Measurements from ENCODE around the gene PIAS3. TPM values are rescaled to one million over a fixed set of nuclear protein-coding genes. Genes with fewer than 3 reads are reported as not detected.

PIAS3 gene
- total and polyA plus RNA-seq, 4 donors: 1.7 to 6.3 (median 4.0) TPM

GRCh38 chr1:145886390-145886789, 27.5 kb upstream of the PIAS3 start (continued):
- TF ChIP-seq RAD21 (IDR thresholded peaks at IDR 0.05): no peak
- TF ChIP-seq MAX (IDR thresholded peaks at IDR 0.05): no peak
- TF ChIP-seq FOXA1 (IDR thresholded peaks at IDR 0.05): no peak
- TF ChIP-seq YY1 (IDR thresholded peaks at IDR 0.05): no peak
- TF ChIP-seq EGR1 (IDR thresholded peaks at IDR 0.05; ENCODE audit: low read depth in 2 of 2): no peak
- no peak for TF ChIP-seq NR2F2 (IDR thresholded peaks at IDR 0.05)
- TF ChIP-seq HNF4G (IDR thresholded peaks at IDR 0.05): no peak
- TF ChIP-seq, protein P1, sequence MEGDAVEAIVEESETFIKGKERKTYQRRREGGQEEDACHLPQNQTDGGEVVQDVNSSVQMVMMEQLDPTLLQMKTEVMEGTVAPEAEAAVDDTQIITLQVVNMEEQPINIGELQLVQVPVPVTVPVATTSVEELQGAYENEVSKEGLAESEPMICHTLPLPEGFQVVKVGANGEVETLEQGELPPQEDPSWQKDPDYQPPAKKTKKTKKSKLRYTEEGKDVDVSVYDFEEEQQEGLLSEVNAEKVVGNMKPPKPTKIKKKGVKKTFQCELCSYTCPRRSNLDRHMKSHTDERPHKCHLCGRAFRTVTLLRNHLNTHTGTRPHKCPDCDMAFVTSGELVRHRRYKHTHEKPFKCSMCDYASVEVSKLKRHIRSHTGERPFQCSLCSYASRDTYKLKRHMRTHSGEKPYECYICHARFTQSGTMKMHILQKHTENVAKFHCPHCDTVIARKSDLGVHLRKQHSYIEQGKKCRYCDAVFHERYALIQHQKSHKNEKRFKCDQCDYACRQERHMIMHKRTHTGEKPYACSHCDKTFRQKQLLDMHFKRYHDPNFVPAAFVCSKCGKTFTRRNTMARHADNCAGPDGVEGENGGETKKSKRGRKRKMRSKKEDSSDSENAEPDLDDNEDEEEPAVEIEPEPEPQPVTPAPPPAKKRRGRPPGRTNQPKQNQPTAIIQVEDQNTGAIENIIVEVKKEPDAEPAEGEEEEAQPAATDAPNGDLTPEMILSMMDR (IDR thresholded peaks at IDR 0.05; ENCODE audit: low read depth, low read length, missing input control): no peak

DNA sequence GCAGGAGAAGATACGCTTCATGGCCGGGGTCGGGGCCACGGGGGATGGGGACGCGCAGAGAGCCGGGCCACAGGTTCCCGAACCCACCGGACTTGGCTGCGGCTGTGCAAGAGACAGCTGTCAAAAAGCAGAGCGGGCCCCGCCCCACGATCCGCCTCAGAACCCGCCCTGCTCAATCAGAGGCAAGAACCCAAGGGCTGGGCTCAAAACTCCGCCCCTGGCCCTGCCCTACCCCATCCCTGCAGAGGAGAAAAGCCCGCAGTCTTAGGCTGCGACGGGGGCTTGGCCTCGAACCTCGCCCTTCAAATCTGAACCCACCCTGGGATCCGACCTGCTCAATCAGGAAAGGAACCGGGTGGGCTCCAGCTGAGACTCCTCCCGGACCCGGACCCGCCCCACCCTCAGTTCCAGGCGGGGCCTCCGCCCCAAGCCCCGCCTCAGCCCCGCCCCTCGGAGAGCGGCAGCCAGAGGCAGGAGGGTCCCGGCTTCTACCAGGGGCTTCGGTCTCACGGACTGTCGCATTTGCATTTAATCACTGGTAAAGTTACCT, 26.9 kb upstream of the PIAS3 start, which contains the start of gene ANKRD35:
TSS of gene ANKRD35 (minus strand) at position 129 of the 550 bp plus-strand sequence. CDS start at position 21, 108 bp downstream.
- 2% methylated on average over 36 of the region's 36 CpGs for WGBS

More for the DNA sequence above, 26.9 kb upstream of the PIAS3 start, which contains the start of gene ANKRD35:
- no peak within 1 kb of the TSS for H3K27ac ChIP-seq (ENCODE audit: low read depth in 1 of 2, low read length in 2 of 2)
- H3K36me3 ChIP-seq (ENCODE audit: control insufficient read depth in 4 of 4, insufficient read depth in 3 of 4, low read depth in 1 of 4, low read length in 3 of 4): no peaks in the 10 kb centered on the region
- H3K9me3 ChIP-seq (ENCODE audit: control insufficient read depth in 4 of 4, low read length in 3 of 4): no peaks in the 10 kb centered on the region
- no peak within 1 kb of the TSS for H3K9ac ChIP-seq (ENCODE audit: low read depth in 1 of 2, low read length in 2 of 2)
- peaks cover 0 to 13% (median 6%) of the 10 kb centered on the region in 4 donors for H3K4me1 ChIP-seq (ENCODE audit: control insufficient read depth in 4 of 4, insufficient read depth in 4 of 4, low read length in 3 of 4)
- DNase-seq (ENCODE audit: low spot score): peak; percentile 87
- peak within 1 kb of the TSS; percentile 63 to 81 (median 76) for H3K4me3 ChIP-seq (ENCODE audit: low read depth in 1 of 3, low read length in 3 of 3)
- no peaks in the 10 kb centered on the region for H3K27me3 ChIP-seq (ENCODE audit: control insufficient read depth in 4 of 4, insufficient read depth in 4 of 4, low read length in 3 of 4)
- TF ChIP-seq YY1 (IDR thresholded peaks at IDR 0.05): no peak
- TF ChIP-seq EGR1 (IDR thresholded peaks at IDR 0.05; ENCODE audit: low read depth in 2 of 2): no peak
- no peak for TF ChIP-seq RAD21 (IDR thresholded peaks at IDR 0.05)
- TF ChIP-seq, protein P2, sequence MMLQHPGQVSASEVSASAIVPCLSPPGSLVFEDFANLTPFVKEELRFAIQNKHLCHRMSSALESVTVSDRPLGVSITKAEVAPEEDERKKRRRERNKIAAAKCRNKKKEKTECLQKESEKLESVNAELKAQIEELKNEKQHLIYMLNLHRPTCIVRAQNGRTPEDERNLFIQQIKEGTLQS (IDR thresholded peaks at IDR 0.05): no peak
- no peak for TF ChIP-seq RXRA (IDR thresholded peaks at IDR 0.05)
- no peak for TF ChIP-seq REST (IDR thresholded peaks at IDR 0.05)
- TF ChIP-seq JUND (IDR thresholded peaks at IDR 0.05): no peak
- TF ChIP-seq TAF1 (conservative IDR thresholded peaks at IDR 0.05): no peak
- no peak for TF ChIP-seq SP1 (IDR thresholded peaks at IDR 0.05)
- TF ChIP-seq FOXA1 (IDR thresholded peaks at IDR 0.05): no peak
